ENCODE measurements around the gene TAX1BP1.

TAX1BP1 gene

DNA sequence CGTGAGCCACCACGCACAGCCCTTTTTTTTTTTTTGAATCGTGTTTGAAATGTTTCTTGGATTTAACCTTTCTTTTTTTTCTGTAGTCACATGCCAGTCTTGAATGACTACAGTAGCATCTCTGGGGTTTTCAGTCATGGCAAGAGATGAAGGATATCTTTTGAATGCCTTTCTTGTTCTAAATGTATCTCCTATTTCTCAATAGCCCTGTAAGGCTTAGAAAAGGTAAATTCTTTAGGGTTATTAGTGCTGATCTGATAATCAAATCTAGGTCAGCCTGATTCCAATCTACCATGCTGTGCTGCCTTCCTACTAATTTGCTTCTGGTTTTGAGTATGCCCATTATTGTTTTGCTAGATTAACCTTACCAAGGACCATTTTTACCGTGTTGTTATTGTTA, 70.2 kb downstream of the TAX1BP1 start:
- no peaks in the 10 kb centered on the region; the same call in 1 of the 2 replicates for H3K4me1 ChIP-seq
- no peaks in the 10 kb centered on the region for H3K27me3 ChIP-seq
- H3K9me3 ChIP-seq: no peaks in the 10 kb centered on the region
- TF ChIP-seq, protein P1, sequence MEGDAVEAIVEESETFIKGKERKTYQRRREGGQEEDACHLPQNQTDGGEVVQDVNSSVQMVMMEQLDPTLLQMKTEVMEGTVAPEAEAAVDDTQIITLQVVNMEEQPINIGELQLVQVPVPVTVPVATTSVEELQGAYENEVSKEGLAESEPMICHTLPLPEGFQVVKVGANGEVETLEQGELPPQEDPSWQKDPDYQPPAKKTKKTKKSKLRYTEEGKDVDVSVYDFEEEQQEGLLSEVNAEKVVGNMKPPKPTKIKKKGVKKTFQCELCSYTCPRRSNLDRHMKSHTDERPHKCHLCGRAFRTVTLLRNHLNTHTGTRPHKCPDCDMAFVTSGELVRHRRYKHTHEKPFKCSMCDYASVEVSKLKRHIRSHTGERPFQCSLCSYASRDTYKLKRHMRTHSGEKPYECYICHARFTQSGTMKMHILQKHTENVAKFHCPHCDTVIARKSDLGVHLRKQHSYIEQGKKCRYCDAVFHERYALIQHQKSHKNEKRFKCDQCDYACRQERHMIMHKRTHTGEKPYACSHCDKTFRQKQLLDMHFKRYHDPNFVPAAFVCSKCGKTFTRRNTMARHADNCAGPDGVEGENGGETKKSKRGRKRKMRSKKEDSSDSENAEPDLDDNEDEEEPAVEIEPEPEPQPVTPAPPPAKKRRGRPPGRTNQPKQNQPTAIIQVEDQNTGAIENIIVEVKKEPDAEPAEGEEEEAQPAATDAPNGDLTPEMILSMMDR (IDR thresholded peaks at IDR 0.05; ENCODE audit: low read depth, low read length): no peak
- no peak for DNase-seq
- no peaks in the 10 kb centered on the region for H3K36me3 ChIP-seq
- no peak overlapping the region for H3K4me3 ChIP-seq (ENCODE audit: low read depth, low read length)

DNA sequence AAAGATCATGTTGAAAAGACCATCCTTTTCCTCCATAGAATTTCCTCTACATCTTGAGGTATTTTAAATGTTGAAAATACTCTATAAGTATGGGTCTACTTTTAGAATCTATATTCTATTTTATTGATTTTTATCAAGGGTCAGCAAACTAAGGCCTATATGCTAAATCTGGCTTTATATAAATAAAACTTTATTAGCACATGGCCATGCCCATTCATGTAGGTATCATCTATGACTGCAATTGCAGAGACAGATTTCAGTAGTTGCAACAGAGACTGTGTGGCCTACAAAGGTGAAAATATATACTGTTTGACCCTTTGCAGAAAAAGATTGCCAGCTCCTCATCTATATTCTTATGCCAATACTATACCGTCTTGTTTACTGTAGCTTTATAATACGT, 72.7 kb downstream of the TAX1BP1 start:
- H3K9me3 ChIP-seq: no peaks in the 10 kb centered on the region
- no peak overlapping the region for H3K4me3 ChIP-seq (ENCODE audit: low read depth, low read length)
- TF ChIP-seq, protein P1 (IDR thresholded peaks at IDR 0.05; ENCODE audit: low read depth, low read length): no peak
- H3K27me3 ChIP-seq: no peaks in the 10 kb centered on the region
- peaks cover 3% of the 10 kb centered on the region; the same call in 1 of the 2 replicates for H3K4me1 ChIP-seq
- no peaks in the 10 kb centered on the region for H3K36me3 ChIP-seq
- DNase-seq: no peak

DNA sequence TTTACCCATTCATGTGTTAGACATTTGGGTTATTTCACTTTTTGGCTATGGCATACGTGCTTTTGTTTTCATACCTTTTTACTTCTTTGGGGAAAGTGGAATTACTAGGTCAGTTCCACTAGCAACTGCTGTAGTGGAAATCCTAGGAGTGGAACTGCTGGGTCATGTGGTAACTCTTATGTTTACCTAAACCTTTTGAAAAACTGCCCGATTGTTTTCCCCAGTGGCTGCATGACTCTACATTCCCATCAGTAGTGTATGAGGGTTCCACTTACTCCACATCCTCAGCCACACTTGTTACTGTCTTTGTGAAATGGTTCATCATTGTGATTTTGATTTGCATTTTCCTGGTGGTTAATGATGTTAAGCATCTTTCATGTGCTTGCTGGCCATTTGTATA, 82.3 kb downstream of the TAX1BP1 start:
- Histone ChIP-seq H3K36me3 (no peaks in the 10 kb centered on the region), H3K9me3 (no peaks in the 10 kb centered on the region), H3K4me1 (peaks cover 12% of the 10 kb centered on the region), H3K4me3 (ENCODE audit: low read depth, low read length) (no peak overlapping the region), H3K27me3 (no peaks in the 10 kb centered on the region)
- TF ChIP-seq, protein P1 (IDR thresholded peaks at IDR 0.05; ENCODE audit: low read depth, low read length): no peak
- no peak for DNase-seq

DNA sequence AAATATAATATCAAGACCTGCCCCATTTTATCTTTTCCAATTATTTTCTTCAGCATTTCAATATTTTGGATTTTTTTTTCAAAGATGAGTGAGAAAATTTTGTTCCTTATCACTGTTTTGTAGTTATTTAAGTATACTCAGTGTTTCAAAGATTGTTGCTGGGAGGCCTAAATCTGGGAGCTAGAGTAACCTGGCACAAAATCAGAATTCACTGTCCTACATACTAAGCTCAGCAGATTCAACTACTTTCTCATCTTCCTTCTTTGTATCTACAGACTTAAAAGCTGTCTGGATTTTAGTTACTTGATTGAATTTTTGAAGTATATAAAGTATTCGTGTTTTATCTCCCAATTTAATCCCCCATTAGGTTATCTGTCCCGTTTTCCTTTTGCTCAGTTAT, 85.9 kb downstream of the TAX1BP1 start:
- no peaks in the 10 kb centered on the region for H3K27me3 ChIP-seq
- no peak overlapping the region for H3K4me3 ChIP-seq (ENCODE audit: low read depth, low read length)
- H3K4me1 ChIP-seq: peaks cover 10% of the 10 kb centered on the region
- no peak for DNase-seq
- TF ChIP-seq, protein P1 (IDR thresholded peaks at IDR 0.05; ENCODE audit: low read depth, low read length): no peak
- H3K9me3 ChIP-seq: no peaks in the 10 kb centered on the region
- no peaks in the 10 kb centered on the region for H3K36me3 ChIP-seq

DNA sequence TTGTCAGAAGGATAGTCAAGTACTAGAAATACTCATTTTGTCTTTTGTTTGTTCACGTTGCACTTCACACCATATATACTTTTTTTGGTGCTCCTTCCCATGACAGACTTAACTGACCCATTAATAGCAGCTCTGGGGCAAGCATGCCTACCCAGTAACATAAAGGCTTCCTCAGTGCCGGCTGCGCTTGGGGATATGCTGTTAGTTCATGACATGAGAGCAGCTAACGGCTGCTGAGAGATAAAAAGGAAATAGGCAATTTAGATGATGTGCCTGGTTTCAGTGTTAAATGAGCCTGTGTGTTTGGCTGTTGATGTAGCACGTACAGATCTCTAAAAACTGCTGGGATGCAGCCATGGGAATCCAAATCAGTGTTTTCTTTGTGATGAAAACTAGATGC, 86.4 kb downstream of the TAX1BP1 start:
- no peaks in the 10 kb centered on the region for H3K9me3 ChIP-seq
- H3K27me3 ChIP-seq: no peaks in the 10 kb centered on the region
- H3K4me1 ChIP-seq: peaks cover 10% of the 10 kb centered on the region
- H3K4me3 ChIP-seq (ENCODE audit: low read depth, low read length): no peak overlapping the region
- H3K36me3 ChIP-seq: peaks cover under 1% of the 10 kb centered on the region; the same call in 1 of the 2 replicates
- TF ChIP-seq, protein P1 (IDR thresholded peaks at IDR 0.05; ENCODE audit: low read depth, low read length): no peak
- peak; percentile 58 for DNase-seq

DNA sequence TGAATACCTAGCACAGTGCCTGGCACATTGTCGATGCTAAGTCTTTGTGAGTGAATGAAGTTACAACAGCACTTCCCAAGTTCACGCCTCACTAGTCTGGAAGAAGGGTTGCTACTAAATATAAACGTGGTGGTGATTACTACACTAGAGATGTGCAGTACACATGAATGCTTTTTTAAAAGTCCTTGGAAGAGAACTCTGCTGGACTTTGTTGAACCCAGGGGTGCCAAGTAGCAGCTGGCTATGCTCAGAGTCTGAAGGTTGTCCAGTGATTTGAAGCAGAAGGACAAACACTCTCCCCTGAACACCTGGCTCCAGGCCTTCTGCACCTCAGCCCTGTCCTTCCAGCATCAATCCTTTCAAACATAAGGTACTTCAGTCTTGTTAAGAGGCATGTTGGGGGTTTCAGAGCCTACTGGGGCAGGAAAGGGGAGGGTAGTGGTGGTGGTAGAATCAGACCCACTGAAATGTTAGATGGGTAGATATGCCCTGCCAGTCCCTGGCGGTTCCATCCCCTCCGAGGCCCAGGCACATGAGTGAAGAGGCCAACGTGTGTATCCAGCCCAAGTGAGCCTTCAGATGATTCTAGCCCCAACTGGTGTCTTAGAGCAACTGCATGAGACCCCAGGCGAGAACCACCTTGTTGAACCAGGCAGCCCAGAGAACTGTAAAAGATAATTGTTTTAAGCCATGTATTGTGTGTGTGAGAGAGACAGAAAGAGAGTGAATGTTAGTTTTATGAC, 94.4 kb downstream of the TAX1BP1 start:
- Histone ChIP-seq H3K27me3 (no peaks in the 10 kb centered on the region), H3K4me1 (peaks cover 4% of the 10 kb centered on the region; the same call in 1 of the 2 replicates), H3K36me3 (peaks cover 40% of the 10 kb centered on the region), H3K9me3 (no peaks in the 10 kb centered on the region), H3K4me3 (ENCODE audit: low read depth, low read length) (no peak overlapping the region)
- TF ChIP-seq, protein P1 (IDR thresholded peaks at IDR 0.05; ENCODE audit: low read depth, low read length): no peak
- no peak for DNase-seq

Data from BE2C (cell line).